ENCODE results near the gene LIMCH1. TPM values are rescaled to one million over a fixed set of nuclear protein-coding genes. Genes with fewer than 3 reads are reported as not detected.

The LIMCH1 gene
- total RNA-seq, 2 experiments from 2014 or later, result not detected

DNA sequence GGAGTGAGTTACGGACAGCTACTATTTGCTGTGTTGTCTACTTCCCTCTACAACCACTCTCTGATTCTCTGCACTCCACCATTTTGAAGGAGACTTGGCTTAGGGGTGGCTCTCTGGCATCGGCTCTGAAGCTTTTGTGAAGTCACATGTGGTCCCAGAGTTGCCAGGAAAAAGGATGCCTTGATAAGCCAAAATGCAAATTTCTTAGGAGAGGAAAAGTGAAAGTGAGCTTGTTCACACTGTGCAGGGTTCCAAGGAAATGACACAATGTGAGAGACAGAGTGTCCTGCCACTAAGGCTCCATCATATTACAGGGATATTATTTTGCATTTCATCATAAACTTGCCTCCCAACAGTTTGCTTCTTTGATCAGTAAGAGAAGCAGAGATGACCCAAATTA, 203.4 kb downstream of the LIMCH1 start:
- TF ChIP-seq, protein P1, sequence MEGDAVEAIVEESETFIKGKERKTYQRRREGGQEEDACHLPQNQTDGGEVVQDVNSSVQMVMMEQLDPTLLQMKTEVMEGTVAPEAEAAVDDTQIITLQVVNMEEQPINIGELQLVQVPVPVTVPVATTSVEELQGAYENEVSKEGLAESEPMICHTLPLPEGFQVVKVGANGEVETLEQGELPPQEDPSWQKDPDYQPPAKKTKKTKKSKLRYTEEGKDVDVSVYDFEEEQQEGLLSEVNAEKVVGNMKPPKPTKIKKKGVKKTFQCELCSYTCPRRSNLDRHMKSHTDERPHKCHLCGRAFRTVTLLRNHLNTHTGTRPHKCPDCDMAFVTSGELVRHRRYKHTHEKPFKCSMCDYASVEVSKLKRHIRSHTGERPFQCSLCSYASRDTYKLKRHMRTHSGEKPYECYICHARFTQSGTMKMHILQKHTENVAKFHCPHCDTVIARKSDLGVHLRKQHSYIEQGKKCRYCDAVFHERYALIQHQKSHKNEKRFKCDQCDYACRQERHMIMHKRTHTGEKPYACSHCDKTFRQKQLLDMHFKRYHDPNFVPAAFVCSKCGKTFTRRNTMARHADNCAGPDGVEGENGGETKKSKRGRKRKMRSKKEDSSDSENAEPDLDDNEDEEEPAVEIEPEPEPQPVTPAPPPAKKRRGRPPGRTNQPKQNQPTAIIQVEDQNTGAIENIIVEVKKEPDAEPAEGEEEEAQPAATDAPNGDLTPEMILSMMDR (IDR thresholded peaks at IDR 0.05), result no peak
- intact Hi-C loops (cut with micrococcal nuclease), result no loop called here

DNA sequence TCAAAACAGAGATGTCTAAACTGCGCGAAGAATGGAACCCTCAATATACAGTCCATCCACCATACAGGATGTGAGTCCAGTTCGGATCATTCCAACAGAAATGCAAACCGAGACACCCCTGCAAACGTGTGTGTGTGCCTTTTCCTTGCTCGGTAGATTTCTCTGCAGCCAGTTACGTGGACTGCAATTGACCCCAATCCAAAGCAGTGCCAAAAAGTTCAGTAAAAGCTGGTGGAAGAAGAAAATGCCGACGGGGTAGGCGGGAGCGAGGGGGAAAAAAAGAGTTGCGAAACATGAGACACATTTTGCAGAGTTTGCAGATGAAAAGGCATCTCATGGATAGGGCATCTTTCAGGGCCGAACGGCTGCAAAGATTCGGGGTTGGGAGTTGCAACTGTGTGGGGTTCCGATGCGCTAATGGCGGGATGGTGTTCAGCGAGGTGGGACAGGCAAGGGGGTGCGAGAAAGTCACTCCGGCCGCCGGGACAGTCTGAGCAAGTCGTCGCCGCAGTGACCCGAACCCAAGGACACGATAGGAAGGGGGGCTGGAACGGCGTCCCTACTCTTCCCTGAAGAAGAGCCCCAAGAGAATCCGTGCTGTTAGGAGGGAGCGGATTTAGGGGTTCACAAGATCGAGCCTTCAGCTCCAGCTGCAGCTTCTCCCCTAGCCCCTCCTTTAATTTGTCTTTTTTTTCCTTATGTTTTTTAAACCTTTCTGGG, 206.8 kb downstream of the LIMCH1 start:
- Mint-ChIP-seq H3K27ac (no peak overlapping the region), H3K4me3 (no peak overlapping the region), H3K4me1 (ENCODE audit: low read depth) (no peaks in the 10 kb centered on the region), H3K27me3 (peaks cover 58% of the 10 kb centered on the region), H3K9me3 (no peaks in the 10 kb centered on the region), H3K36me3 (ENCODE audit: low read depth) (peaks cover 4% of the 10 kb centered on the region)
- CTCF ChIA-PET, result no interaction called here
- TF ChIP-seq, protein P1 (IDR thresholded peaks at IDR 0.05), result no peak
- ATAC-seq, result no peak
- POLR2A ChIA-PET, result no interaction called here
- intact Hi-C loops (cut with micrococcal nuclease), result loop anchor here (5.0 kb wide), 1 partner anchor 138 kb away; no protein-coding TSS in a partner anchor
- DNase-seq, result no peak

More for the DNA sequence above, 203.4 kb downstream of the LIMCH1 start:
- H3K4me1 Mint-ChIP-seq (ENCODE audit: low read depth), result no peaks in the 10 kb centered on the region
- ATAC-seq (no peak), DNase-seq (no peak)
- H3K4me3 Mint-ChIP-seq, result no peak overlapping the region
- H3K27me3 Mint-ChIP-seq, result peaks cover 31% of the 10 kb centered on the region
- no peak overlapping the region for H3K27ac Mint-ChIP-seq
- CTCF ChIA-PET, result interaction anchor here (2.0 kb wide), 1 partner anchor 147 kb away, joined by 6 read pairs; no protein-coding TSS in a partner anchor
- H3K9me3 Mint-ChIP-seq, result peaks cover 3% of the 10 kb centered on the region
- POLR2A ChIA-PET, result no interaction called here
- peaks cover 4% of the 10 kb centered on the region for H3K36me3 Mint-ChIP-seq (ENCODE audit: low read depth)

DNA sequence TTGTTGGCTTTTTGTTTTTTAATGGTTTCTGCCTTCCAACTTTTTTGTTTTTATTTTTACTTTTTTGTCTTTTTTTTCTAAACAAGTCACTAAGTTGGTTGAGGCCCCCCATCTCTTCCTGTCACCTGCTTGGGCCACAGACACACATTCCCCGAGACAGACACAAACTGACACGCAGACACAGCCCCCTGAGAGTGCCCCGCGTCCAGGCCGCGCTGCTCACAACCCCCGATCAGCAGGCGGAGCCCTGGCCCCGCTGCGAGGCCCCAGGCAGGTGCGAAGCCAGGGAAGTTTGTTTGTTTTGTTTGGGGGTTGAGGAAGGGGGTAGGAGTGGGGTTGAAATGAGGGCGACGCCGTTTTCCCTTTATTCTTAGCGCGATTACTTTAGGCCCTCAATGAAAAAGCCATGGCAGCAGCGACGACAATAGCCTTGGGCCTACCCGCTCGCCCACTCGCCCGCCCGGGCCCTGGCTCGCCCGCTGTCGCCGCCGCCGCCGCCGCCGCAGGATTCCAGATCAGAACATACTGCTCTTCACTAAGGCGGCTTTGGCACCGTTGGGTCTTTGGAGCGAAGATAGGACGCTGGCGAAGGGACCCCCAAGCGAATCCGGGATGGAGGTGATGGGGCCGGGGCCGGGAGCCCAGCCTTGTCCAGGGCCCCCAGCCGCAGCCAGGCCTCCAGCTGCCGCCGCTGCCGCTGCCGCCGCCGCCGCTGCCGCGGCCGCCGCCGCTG, 207.5 kb downstream of the LIMCH1 start:
- intact Hi-C loops (cut with micrococcal nuclease), result loop anchor here (5.0 kb wide), 1 partner anchor 137 kb away; no protein-coding TSS in a partner anchor
- Mint-ChIP-seq H3K4me1 (ENCODE audit: low read depth) (no peaks in the 10 kb centered on the region), H3K9me3 (no peaks in the 10 kb centered on the region), H3K4me3 (no peak overlapping the region), H3K36me3 (ENCODE audit: low read depth) (peaks cover 4% of the 10 kb centered on the region), H3K27ac (no peak overlapping the region), H3K27me3 (peaks cover 59% of the 10 kb centered on the region)
- TF ChIP-seq, protein P1 (IDR thresholded peaks at IDR 0.05), result no peak
- ChIA-PET POLR2A (no interaction called here), CTCF (no interaction called here)
- ATAC-seq (no peak), DNase-seq (no peak)

DNA sequence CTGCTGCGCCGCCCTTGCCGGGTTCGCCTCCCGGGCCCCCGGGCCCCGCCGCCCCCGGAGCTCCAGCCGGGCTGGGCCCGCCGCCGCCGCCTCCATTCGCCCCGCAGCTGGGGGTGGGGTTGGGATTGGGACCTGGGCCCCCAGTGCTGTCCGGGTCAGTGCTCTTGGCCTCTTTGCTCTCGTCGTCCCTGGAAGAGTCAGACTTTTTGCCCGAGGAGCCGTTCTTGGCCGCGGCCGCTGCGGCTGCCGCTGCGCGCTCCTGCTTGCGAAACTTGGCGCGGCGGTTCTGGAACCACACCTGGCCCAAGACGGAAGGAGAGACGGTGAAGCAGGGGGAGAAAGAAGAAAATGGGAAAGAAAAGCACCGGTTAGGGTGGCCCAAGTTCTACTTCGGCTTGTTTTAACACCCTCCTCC, 208.1 kb downstream of the LIMCH1 start:
- H3K4me1 Mint-ChIP-seq (ENCODE audit: low read depth), result no peaks in the 10 kb centered on the region
- ChIA-PET POLR2A (no interaction called here), CTCF (no interaction called here)
- no peak overlapping the region for H3K27ac Mint-ChIP-seq
- TF ChIP-seq, protein P1 (IDR thresholded peaks at IDR 0.05), result no peak
- no peak overlapping the region for H3K4me3 Mint-ChIP-seq
- ATAC-seq, result no peak
- no peaks in the 10 kb centered on the region for H3K9me3 Mint-ChIP-seq
- intact Hi-C loops (cut with micrococcal nuclease), result loop anchor here (5.0 kb wide), 1 partner anchor 136 kb away; no protein-coding TSS in a partner anchor
- peaks cover 4% of the 10 kb centered on the region for H3K36me3 Mint-ChIP-seq (ENCODE audit: low read depth)
- peaks cover 64% of the 10 kb centered on the region for H3K27me3 Mint-ChIP-seq
- DNase-seq, result no peak
